ENCODE measurements around the gene GPR146. TPM values are rescaled to one million over a fixed set of nuclear protein-coding genes. Genes with fewer than 3 reads are reported as not detected.
A peak's percentile ranks its signal among the peaks of the same experiment; 100 is the strongest.

Gene GPR146
- total and polyA plus RNA-seq, 2 of the 13 experiments (the other 11 are each of a cell fraction or from before 2014, with no cell fraction given): 2.0 to 15.9 TPM

GRCh38 chr7:1045069-1046063, 1.0 kb downstream of the GPR146 start (continued):
- TF ChIP-seq PITX1 (CRISPR knock-in tag; IDR thresholded peaks at IDR 0.05) (0 out of 2 replicates have a peak, but pooled peaks have one; percentile 9), FOSL2 (CRISPR knock-in tag; IDR thresholded peaks at IDR 0.05) (no peak), ZBTB38 (CRISPR knock-in tag; IDR thresholded peaks at IDR 0.05) (peak; percentile 57; the same call in 1 of the 2 replicates), TSC22D2 (CRISPR knock-in tag; IDR thresholded peaks at IDR 0.05; ENCODE audit: borderline replicate concordance) (no peak), ZNF737 (CRISPR knock-in tag; IDR thresholded peaks at IDR 0.05; ENCODE audit: borderline replicate concordance) (no peak), SUZ12 (IDR thresholded peaks at IDR 0.05; ENCODE audit: low read depth, low read length) (no peak), PBX2 (CRISPR knock-in tag; IDR thresholded peaks at IDR 0.05) (no peak), ZNF800 (CRISPR knock-in tag; IDR thresholded peaks at IDR 0.05) (no peak), ZNF619 (CRISPR knock-in tag; IDR thresholded peaks at IDR 0.05) (no peak), ZNF644 (CRISPR knock-in tag; IDR thresholded peaks at IDR 0.05; ENCODE audit: low read depth) (no peak), HMGXB4 (CRISPR knock-in tag; IDR thresholded peaks at IDR 0.05; ENCODE audit: borderline replicate concordance in 1 of 2, low read depth in 1 of 2) (0 out of 4 replicates have a peak, but pooled peaks of 1 of the 2 experiments have one; percentile 7), XRCC5 (optimal IDR thresholded peaks at IDR 0.05; ENCODE audit: low read length) (no peak), ZNF20 (CRISPR knock-in tag; IDR thresholded peaks at IDR 0.05) (no peak), KDM5B (CRISPR knock-in tag; IDR thresholded peaks at IDR 0.05; ENCODE audit: borderline replicate concordance) (0 out of 2 replicates have a peak, but pooled peaks have one; percentile 9), ZNF503 (CRISPR knock-in tag; IDR thresholded peaks at IDR 0.05) (no peak), POLR2G (IDR thresholded peaks at IDR 0.05; ENCODE audit: low read depth, low read length) (peak; percentile 53; the same call in 1 of the 2 replicates), GATAD2A (CRISPR knock-in tag; IDR thresholded peaks at IDR 0.05) (0 out of 2 replicates have a peak, but pooled peaks have one; percentile 40), ATM (IDR thresholded peaks at IDR 0.05; ENCODE audit: borderline replicate concordance) (no peak), RXRB (CRISPR knock-in tag; IDR thresholded peaks at IDR 0.05; ENCODE audit: borderline replicate concordance) (0 out of 2 replicates have a peak, but pooled peaks have one; percentile 8), ZNF441 (CRISPR knock-in tag; IDR thresholded peaks at IDR 0.05; ENCODE audit: borderline replicate concordance) (no peak), RAD21 (CRISPR knock-in tag; IDR thresholded peaks at IDR 0.05) (no peak), MED13 (CRISPR knock-in tag; IDR thresholded peaks at IDR 0.05) (no peak), ZNF317 (CRISPR knock-in tag; IDR thresholded peaks at IDR 0.05) (no peak)

All from HepG2 (cell line).